Endothelial cell of umbilical vein (primary cell): ENCODE results near the gene ADAP1. TPM values are rescaled to one million over a fixed set of nuclear protein-coding genes. Genes with fewer than 3 reads are reported as not detected.

Experiments
- BruUV-seq: library from RNA; stranded (reverse); fragments of 400-500 nt; replicated peaks from 2 replicates; lab custom pipeline; 2021; lab: Mats Ljungman, UMichigan
- CTCF ChIA-PET: fragments of 300-600, 350-600 bp; sonication (Branson Sonifier 250); formaldehyde crosslinking; loops from one replicate; lab custom pipeline; 2021; ENCODE audit warnings: antibody characterized with exemption, inconsistent platforms; lab: Charles Lee
- POLR2A ChIA-PET: fragments of 300-600, 350-600 bp; sonication (Branson Sonifier 250); formaldehyde crosslinking; loops from one replicate; lab custom pipeline; 2021; ENCODE audit warnings: antibody characterized with exemption, inconsistent platforms; lab: Charles Lee
- DNase-seq: peaks from one replicate; pipeline ENCODE4 v3.0.0-alpha.2; 2011; ENCODE audit warnings: low read depth, low spot score
- FAIRE-seq: peaks from 2 replicates; lab custom pipeline; 2011; peaks lifted over from hg19 to GRCh38; lab: Jason Lieb, UNC
- H2AFZ ChIP-seq: 2 replicates; pipeline ENCODE4 v1.6.0; 2012; ENCODE audit warnings: low read depth, low read length, control low read depth, inconsistent platforms
- H3K27ac ChIP-seq: 2 replicates; pipeline ENCODE4 v1.5.1; 2011; ENCODE audit warnings: low read depth, mild to moderate bottlenecking, control low read depth, low read length, moderate library complexity; ENCODE audit not compliant: insufficient read depth
- H3K27me3 ChIP-seq, 2 experiments: 2 replicates each; pipeline versions ENCODE4 v1.6.0 to v1.6.1; 2011; ENCODE audit warnings: low read length in 2 of 2, mixed read lengths in 1 of 2; ENCODE audit not compliant: control insufficient read depth in 2 of 2, insufficient read depth in 2 of 2
- H3K36me3 ChIP-seq, 2 experiments: 2 replicates in 1 of 2; 3 replicates in 1 of 2; pipeline ENCODE4 v1.5.1; 2011; ENCODE audit warnings: low read length in 2 of 2, mild to moderate bottlenecking in 1 of 2, moderate library complexity in 1 of 2; ENCODE audit not compliant: control insufficient read depth in 2 of 2, insufficient read depth in 2 of 2; ENCODE audit errors: extremely low read depth in 1 of 2
- H3K4me1 ChIP-seq: 3 replicates; pipeline ENCODE4 v1.5.1; 2011; ENCODE audit warnings: mild to moderate bottlenecking, low read length; ENCODE audit not compliant: control insufficient read depth, insufficient read depth; ENCODE audit errors: extremely low read depth
- H3K4me2 ChIP-seq: 2 replicates; pipeline ENCODE4 v1.6.1; 2011; ENCODE audit warnings: low read length, control low read depth, mixed read lengths; ENCODE audit not compliant: insufficient read depth
- H3K4me3 ChIP-seq, 3 experiments: fragments of 200-600 bp in 1 of 3; sonication (generic), shearing (Covaris generic) in 1 of 3; replicated peaks in 1 of 3; 2 replicates each; pipeline ENCODE4 v1.5.1; 2011 to 2016; ENCODE audit warnings: control low read depth in 3 of 3, low read length in 3 of 3, mild to moderate bottlenecking in 2 of 3, inconsistent platforms in 1 of 3, low read depth in 1 of 3, moderate library complexity in 1 of 3; ENCODE audit not compliant: insufficient read depth in 1 of 3
- H3K79me2 ChIP-seq: 2 replicates; pipeline ENCODE4 v1.6.0; 2012; ENCODE audit warnings: low read length, inconsistent platforms; ENCODE audit not compliant: control insufficient read depth, insufficient read depth
- H3K9ac ChIP-seq: replicated peaks from 2 replicates; pipeline ENCODE3; 2011; ENCODE audit warnings: low read length, control low read depth; ENCODE audit not compliant: insufficient read depth; ENCODE audit errors: extremely low read depth
- H3K9me1 ChIP-seq: replicated peaks from 3 replicates; pipeline ENCODE4 v1.6.0; 2011; ENCODE audit warnings: mild to moderate bottlenecking, low read length; ENCODE audit not compliant: control insufficient read depth, insufficient read depth; ENCODE audit errors: extremely low read depth
- H3K9me3 ChIP-seq: replicated peaks from 2 replicates; pipeline ENCODE4 v1.5.1; 2012; ENCODE audit warnings: low read length, inconsistent platforms; ENCODE audit not compliant: control insufficient read depth, insufficient read depth
- H4K20me1 ChIP-seq: replicated peaks from 2 replicates; pipeline ENCODE3; 2011; ENCODE audit warnings: mild to moderate bottlenecking, low read length; ENCODE audit not compliant: control insufficient read depth, insufficient read depth; ENCODE audit errors: extremely low read depth
- EZH2 ChIP-seq: IDR thresholded peaks from 2 replicates; pipeline ENCODE4 v1.6.1; 2012; ENCODE audit warnings: borderline replicate concordance, low read depth, mild to moderate bottlenecking, moderate library complexity, low read length, inconsistent platforms; ENCODE audit not compliant: severe bottlenecking
- FOS ChIP-seq: IDR thresholded peaks from 2 replicates; pipeline ENCODE4 v1.6.1; 2011; ENCODE audit warnings: mild to moderate bottlenecking, low read length, moderate library complexity, borderline replicate concordance; ENCODE audit not compliant: insufficient read depth
- GATA2 ChIP-seq: IDR thresholded peaks from 2 replicates; pipeline ENCODE4 v1.7.0; 2011; ENCODE audit warnings: low read depth, mild to moderate bottlenecking, moderate library complexity, mixed read lengths, low read length; ENCODE audit not compliant: insufficient read length, insufficient read depth
- JUN ChIP-seq: IDR thresholded peaks from 2 replicates; pipeline ENCODE4 v1.6.1; 2011; ENCODE audit warnings: borderline replicate concordance, low read depth; ENCODE audit not compliant: insufficient read length, insufficient read depth
- MYC ChIP-seq: IDR thresholded peaks from one replicate; pipeline ENCODE4 v1.6.1; 2011; ENCODE audit warnings: mild to moderate bottlenecking, low read depth, low read length
- POLR2A ChIP-seq: IDR thresholded peaks from 2 replicates; pipeline ENCODE4 v1.6.1; 2012; ENCODE audit warnings: low read depth, mild to moderate bottlenecking, control low read depth, low read length
- POLR2AphosphoS5 ChIP-seq: IDR thresholded peaks from 2 replicates; pipeline ENCODE4 v1.6.1; 2012; ENCODE audit warnings: low read depth, mild to moderate bottlenecking, control low read depth, low read length, moderate library complexity; ENCODE audit not compliant: insufficient read depth
- dilution Hi-C: fragments of 300-500 bp; cut with MboI; formaldehyde crosslinking; loops from one replicate; pipeline ENCODE4 v1.15.0; 2019; ENCODE audit warnings: low sequenced_read_pairs; ENCODE audit not compliant: extremely low pct_ligation_motif_present
- intact Hi-C: fragments of 100-400 bp; cut with micrococcal nuclease; formaldehyde crosslinking; loops from one replicate; pipeline ENCODE4 v1.10.0; 2022
- polyA plus RNA-seq, 4 experiments: library from polyadenylated mRNA; depleted of rRNA in 3 of 4; stranded (reverse) in 3 of 4; unstranded in 1 of 4; fragments of >200 nt; gene quantifications; 2 replicates each; pipeline versions ENCODE4 v1.2.1 to v1.2.3, GENCODE V29; 2011 to 2012; ENCODE audit warnings: missing spikeins in 1 of 4
- total RNA-seq: library from RNA; stranded (reverse); gene quantifications from 2 replicates; pipeline ENCODE4 v1.2.3, GENCODE V29; 2021
- TF ChIP-seq, protein P1 (sequence below): IDR thresholded peaks from 2 replicates; pipeline ENCODE4 v1.6.1; 2011; ENCODE audit not compliant: insufficient read depth, insufficient read length
- TF ChIP-seq, protein P2 (sequence below), 2 donors: IDR thresholded peaks; 1 replicate in 1 of 2; 2 replicates in 1 of 2; pipeline ENCODE4 v1.5.1; 2011; ENCODE audit warnings: low read length in 2 of 2, mild to moderate bottlenecking in 2 of 2, moderate library complexity in 2 of 2, control low read depth in 1 of 2, inconsistent platforms in 1 of 2, low read depth in 1 of 2; ENCODE audit not compliant: insufficient read depth in 1 of 2; ENCODE audit errors: extremely low read depth in 1 of 2

Gene ADAP1
- total and polyA plus RNA-seq, 2 donors (not counting 3 experiments of a cell fraction or from before 2014, with no cell fraction given), result 0.49 to 0.58 TPM

DNA sequence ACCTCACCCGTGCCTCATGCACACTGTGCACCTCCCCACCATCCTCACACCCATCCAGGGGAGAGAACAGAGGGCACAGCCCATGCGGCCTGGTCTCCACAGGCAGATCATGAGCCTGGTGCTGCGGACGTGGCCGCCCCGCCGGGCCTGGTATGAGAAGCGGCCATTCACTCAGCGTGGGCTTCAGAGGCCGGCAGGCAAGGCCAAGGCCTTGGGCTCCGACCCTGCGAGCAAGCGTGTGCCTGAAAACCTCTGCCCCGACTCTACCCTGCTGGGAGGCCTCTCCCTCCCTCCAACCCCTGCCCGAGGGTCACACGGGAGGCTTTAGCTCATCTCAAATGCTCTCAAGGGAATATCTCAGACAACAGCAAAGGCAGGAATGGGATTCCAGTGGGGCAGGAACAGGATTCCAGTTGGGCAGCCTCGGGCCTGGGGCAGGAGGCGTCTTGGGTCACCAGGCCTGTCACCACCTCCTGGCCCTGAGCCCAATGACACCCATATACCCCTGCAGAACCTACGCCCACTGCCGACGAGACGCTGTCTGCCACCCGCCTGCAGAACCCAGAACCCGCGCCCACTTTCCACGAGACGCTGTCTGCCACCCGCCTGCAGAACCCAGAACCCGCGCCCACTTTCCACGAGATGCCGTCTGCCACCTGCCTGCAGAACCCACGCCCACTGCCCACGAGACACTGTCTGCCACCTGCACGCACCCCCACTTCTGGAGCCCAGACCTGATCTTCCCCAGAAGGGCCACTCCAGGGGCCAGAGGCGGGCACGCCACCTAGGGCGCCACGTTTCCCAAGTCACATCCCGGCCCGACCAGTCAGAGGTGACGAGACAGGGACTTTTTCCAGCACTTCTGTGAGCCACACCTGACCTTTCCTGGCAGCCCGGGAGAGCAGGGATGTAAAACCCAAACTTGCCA is 38.9 kb downstream of the ADAP1 start:
- Histone ChIP-seq H3K79me2 (no peaks in the 10 kb centered on the region), H3K9me3 (no peaks in the 10 kb centered on the region), H3K4me1 (no peaks in the 10 kb centered on the region), H4K20me1 (no peaks in the 10 kb centered on the region), H3K4me3 (no peak overlapping the region), H3K4me2 (no peak overlapping the region), H3K36me3 (no peaks in the 10 kb centered on the region), H3K9ac (no peak overlapping the region), H3K9me1 (no peaks in the 10 kb centered on the region), H3K27me3 (no peaks in the 10 kb centered on the region), H3K27ac (no peak overlapping the region), H2AFZ (no peak overlapping the region)
- no TSS peak for BruUV-seq
- dilution Hi-C loops (no loop called here), intact Hi-C loops (no loop called here)
- CTCF ChIA-PET, result no interaction called here
- TF ChIP-seq MYC (no peak), POLR2AphosphoS5 (no peak), JUN (no peak), POLR2A (no peak), GATA2 (no peak), EZH2 (no peak), FOS (no peak)
- TF ChIP-seq, protein P1, sequence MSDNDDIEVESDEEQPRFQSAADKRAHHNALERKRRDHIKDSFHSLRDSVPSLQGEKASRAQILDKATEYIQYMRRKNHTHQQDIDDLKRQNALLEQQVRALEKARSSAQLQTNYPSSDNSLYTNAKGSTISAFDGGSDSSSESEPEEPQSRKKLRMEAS, result no peak
- TF ChIP-seq, protein P2, sequence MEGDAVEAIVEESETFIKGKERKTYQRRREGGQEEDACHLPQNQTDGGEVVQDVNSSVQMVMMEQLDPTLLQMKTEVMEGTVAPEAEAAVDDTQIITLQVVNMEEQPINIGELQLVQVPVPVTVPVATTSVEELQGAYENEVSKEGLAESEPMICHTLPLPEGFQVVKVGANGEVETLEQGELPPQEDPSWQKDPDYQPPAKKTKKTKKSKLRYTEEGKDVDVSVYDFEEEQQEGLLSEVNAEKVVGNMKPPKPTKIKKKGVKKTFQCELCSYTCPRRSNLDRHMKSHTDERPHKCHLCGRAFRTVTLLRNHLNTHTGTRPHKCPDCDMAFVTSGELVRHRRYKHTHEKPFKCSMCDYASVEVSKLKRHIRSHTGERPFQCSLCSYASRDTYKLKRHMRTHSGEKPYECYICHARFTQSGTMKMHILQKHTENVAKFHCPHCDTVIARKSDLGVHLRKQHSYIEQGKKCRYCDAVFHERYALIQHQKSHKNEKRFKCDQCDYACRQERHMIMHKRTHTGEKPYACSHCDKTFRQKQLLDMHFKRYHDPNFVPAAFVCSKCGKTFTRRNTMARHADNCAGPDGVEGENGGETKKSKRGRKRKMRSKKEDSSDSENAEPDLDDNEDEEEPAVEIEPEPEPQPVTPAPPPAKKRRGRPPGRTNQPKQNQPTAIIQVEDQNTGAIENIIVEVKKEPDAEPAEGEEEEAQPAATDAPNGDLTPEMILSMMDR (IDR thresholded peaks at IDR 0.05; ENCODE audit: extremely low read depth in 1 of 2, insufficient read depth in 1 of 2, low read depth in 1 of 2, low read length in 2 of 2), result no peak
- no peak for FAIRE-seq
- POLR2A ChIA-PET, result no interaction called here
- no peak for DNase-seq
